KOPT-K1 (cell line): ENCODE results near the gene SPOCK2.

Experiments
- H3K27ac ChIP-seq: fragments of 200-600 bp; sonication (generic); 2 replicates; pipeline ENCODE4 v1.5.1; 2016; ENCODE audit warnings: antibody characterized with exemption, mild to moderate bottlenecking, low read depth, low read length; ENCODE audit not compliant: poor library complexity, severe bottlenecking
- H3K36me3 ChIP-seq: fragments of 200-600 bp; sonication (generic); 2 replicates; pipeline ENCODE4 v1.5.1; 2017; ENCODE audit warnings: antibody characterized with exemption, mild to moderate bottlenecking, low read length, moderate library complexity; ENCODE audit not compliant: insufficient read depth
- H3K9me3 ChIP-seq: fragments of 200-600 bp; sonication (generic); 2 replicates; pipeline ENCODE4 v1.5.1; 2017; ENCODE audit warnings: antibody characterized with exemption, low read length, mild to moderate bottlenecking; ENCODE audit not compliant: insufficient read depth, poor library complexity, severe bottlenecking

Gene SPOCK2

GRCh38 chr10:72086466-72087391 lies 1.6 kb downstream of the SPOCK2 start:
- no peaks in the 10 kb centered on the region for H3K36me3 ChIP-seq
- no peaks in the 10 kb centered on the region for H3K9me3 ChIP-seq
- H3K27ac ChIP-seq, result no peak overlapping the region

DNA sequence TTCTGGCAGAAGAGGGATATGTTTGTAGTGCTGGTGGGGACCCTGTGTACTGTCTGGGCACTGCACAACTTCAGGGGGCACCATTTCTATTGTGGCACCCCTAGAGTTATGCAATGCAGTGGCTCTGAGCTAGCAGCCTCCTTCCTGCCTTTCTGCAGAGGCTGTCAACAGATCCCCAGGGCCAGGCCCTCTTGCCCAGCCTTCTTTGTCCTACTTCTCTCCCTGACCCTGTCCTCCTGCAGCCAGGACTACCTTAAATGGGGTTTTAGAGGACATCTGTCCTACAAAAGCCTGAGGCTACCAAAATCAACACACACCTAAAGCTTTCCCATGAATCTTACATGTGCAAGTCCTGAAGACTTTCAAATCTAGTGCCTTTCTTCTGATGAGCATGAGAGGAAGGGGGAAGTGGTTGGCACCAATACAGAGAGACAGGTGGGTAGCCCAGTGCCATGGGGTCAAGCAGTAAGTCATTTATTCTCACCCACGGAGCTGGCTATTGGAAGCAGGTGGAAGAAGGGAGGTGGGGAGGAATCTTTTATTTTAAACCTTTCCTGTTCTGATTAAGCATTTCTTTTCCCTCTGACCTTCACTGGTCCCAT lies 2.4 kb downstream of the SPOCK2 start:
- peak overlapping the region; percentile 12 for H3K27ac ChIP-seq
- no peaks in the 10 kb centered on the region for H3K36me3 ChIP-seq

DNA sequence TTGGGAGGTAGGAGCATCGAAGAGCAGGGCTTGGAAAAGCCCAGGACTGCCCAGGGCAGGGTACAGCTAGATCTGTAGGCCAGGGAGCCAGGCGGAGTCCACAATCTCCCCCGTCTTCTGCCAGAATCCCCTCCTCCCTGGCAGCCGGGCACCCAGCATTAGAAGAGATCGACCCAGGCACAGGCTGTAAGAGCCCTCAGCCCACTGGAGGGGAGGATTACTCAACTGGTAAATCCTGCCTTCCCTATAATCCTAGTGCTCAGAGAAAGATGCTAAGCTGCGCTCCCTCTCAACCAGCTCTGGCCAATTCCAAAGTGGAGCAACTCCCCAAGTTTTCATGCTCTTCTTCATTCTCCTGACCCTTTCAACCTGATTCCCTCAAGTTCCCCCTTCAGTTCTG lies 3.2 kb downstream of the SPOCK2 start:
- Histone ChIP-seq H3K9me3 (no peaks in the 10 kb centered on the region), H3K36me3 (no peaks in the 10 kb centered on the region), H3K27ac (no peak overlapping the region)

More for the DNA sequence above, 2.4 kb downstream of the SPOCK2 start:
- H3K9me3 ChIP-seq, result no peaks in the 10 kb centered on the region

GRCh38 chr10:72083790-72084459 lies 4.4 kb downstream of the SPOCK2 start:
- Histone ChIP-seq H3K36me3 (no peaks in the 10 kb centered on the region), H3K27ac (peak overlapping the region; percentile 27), H3K9me3 (no peaks in the 10 kb centered on the region)

DNA sequence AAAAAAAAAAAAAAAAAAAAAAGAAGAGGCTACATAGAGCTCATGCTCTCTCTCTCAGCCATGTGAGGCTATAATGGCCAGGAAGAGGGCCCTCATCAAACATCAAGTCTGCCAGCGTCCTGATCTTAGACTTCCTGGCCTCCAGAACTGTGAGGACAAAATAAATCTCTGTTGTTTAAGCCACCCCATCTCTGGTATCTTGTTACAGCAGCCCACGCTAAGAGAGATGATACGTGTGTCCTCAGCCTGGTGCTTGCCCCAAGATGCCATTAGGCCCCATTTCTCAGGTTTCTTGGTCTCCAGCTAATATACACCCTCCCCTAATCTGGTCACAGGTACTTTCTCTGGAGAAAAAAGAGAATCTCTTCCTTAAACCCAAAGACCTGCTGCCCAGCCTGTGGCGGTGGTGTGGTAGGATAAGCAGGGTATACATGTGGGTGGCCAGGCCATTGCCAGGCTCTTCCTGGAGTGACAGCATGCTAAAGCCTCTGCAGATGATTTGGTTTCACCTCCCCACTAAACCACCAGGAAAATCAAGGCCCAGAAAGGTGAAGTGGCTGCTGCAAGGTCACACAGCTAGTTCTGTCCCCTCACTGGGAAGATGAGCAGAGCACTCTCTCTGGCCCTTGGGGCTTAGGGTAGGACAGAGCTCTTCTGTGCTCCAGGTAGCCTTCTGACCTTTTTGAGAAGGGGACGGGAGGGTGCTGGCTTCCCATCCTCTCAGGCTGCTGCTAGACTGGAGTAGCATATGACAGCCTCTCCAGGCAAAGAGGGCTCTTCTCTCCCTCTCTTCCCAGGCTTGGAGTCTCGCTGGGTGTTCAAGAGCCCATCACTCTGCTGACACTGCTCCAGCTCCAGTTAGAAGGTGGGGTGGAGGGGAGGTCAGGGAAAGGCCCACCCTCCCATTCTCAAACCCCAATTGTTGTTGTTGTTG lies 5.2 kb downstream of the SPOCK2 start:
- H3K27ac ChIP-seq, result peak overlapping the region; percentile 27
- no peaks in the 10 kb centered on the region for H3K9me3 ChIP-seq
- no peaks in the 10 kb centered on the region for H3K36me3 ChIP-seq

DNA sequence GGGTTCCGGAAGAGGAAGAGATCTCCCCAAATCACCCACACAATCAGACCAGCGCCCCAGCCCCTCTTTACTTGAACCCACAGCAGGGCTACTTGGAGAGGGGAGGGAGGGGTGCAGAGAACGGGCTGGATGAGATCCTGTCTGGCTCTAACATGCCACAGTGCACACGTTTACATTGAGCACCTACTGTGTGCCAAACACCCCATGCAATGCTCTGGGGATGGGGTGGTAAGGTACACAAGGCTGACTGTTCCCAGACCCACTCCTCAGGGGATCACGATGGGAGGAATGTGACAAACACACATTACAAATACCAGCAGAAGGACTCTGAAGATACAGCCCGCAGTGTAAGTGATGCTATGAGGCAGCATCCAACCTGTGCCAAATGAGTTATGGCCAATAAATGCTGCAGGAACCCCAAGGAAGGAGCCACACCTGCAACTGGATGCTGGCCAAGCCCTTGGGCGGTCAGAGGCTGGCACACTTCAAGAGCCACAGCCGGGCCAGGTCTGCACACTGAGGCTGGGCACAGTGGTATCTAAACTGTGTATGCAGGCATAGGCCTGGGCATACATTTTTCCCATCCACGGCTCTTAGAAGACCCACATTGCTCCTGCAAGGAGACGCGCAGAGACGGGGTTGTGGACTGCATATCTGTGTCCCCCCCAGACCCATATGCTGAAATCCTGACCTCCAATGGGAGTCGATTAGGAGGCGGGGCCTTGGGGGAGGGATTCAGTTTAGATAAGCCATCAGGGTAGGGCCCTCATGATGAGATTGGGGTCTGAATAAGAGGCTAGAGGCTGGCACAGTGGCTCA lies 6.4 kb downstream of the SPOCK2 start:
- H3K36me3 ChIP-seq, result no peaks in the 10 kb centered on the region
- peak overlapping the region; percentile 2 for H3K27ac ChIP-seq
- H3K9me3 ChIP-seq, result no peaks in the 10 kb centered on the region

DNA sequence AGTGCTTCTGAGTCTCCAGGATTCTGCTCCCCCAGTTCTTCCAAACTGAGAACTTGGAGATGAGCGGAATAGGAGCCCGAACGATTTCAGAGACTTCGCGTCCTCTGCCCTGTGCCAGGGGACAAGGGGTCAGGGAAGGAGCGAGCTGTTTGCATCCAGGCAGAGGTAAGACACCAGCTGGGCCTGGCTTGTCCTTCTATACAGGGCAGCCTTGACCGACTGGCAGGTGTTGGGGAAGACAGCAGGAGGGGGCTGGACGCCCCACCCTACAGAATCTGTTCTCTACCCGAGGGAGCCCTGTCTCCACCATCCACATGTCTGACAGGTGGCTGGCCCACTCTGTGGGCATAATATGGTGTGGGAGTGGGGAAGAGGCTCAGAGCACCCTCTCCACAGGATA lies 7.1 kb downstream of the SPOCK2 start:
- Histone ChIP-seq H3K9me3 (no peaks in the 10 kb centered on the region), H3K36me3 (no peaks in the 10 kb centered on the region), H3K27ac (no peak overlapping the region)

- no peaks in the 10 kb centered on the region for H3K9me3 ChIP-seq
- no peaks in the 10 kb centered on the region for H3K36me3 ChIP-seq
- H3K27ac ChIP-seq, result peak overlapping the region; percentile 70
Observed at GRCh38 chr10:72080042-72080975, 8.0 kb downstream of the SPOCK2 start.

DNA sequence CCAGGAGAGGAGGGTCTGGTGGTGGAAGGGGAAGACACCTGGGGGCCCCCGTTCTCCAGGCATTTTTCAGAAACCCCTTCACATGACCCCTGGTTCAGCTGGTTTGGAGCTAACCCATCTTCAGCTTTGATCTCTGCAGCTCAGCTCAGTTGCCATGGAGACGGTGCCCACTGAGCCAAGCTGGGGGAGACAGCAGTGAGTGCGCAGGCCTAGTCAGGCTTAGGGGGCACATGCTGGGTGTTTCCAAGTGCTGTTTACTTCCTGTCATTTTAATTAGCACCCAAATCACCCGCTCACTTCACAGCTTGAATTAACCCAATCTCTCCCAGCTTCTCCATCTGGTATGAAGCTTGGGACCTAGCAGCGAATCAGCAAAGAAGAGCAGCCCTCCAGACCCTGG lies 9.0 kb downstream of the SPOCK2 start:
- Histone ChIP-seq H3K36me3 (no peaks in the 10 kb centered on the region), H3K27ac (peak overlapping the region; percentile 70)

GRCh38 chr10:72077275-72077990 lies 10.9 kb downstream of the SPOCK2 start:
- H3K9me3 ChIP-seq, result no peaks in the 10 kb centered on the region
- no peak overlapping the region for H3K27ac ChIP-seq
- H3K36me3 ChIP-seq, result no peaks in the 10 kb centered on the region

More for the DNA sequence above, 9.0 kb downstream of the SPOCK2 start:
- no peaks in the 10 kb centered on the region for H3K9me3 ChIP-seq

DNA sequence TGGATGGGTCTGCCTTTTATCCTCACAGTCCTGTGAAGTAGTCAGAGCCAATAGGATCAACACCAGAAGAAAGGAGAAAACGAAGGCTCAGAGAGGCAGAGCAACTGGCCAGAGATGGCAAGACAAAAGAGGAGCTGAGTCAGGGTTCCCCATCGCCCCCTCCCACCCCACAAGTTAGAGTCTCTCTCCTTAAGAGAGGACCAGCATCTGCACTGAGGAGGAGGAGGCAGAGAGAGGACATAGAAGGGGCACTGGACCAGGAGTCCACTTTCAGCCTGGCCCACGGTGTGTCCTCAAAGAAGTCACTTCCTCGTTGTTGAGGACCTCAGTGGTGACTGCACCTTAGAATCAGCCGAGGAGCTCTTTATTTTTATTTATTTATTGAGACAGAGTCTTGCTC lies 11.6 kb downstream of the SPOCK2 start:
- H3K9me3 ChIP-seq, result no peaks in the 10 kb centered on the region

GRCh38 chr10:72075376-72076115 lies 12.8 kb downstream of the SPOCK2 start:
- H3K27ac ChIP-seq, result peak overlapping the region; percentile 14
- H3K9me3 ChIP-seq, result no peaks in the 10 kb centered on the region
- no peaks in the 10 kb centered on the region for H3K36me3 ChIP-seq

More for the DNA sequence above, 11.6 kb downstream of the SPOCK2 start:
- H3K27ac ChIP-seq, result no peak overlapping the region
- no peaks in the 10 kb centered on the region for H3K36me3 ChIP-seq
